Erythroblast (primary cell): ENCODE data around the gene RNF180.

Source experiments
- DNase-seq, 2 experiments: peaks; one replicate each; lab custom pipeline; 2025; lab: John Stamatoyannopoulos, UW
- GATA1 ChIP-seq: IDR thresholded peaks from 2 replicates; pipeline ENCODE4 v1.6.1; 2011; ENCODE audit warnings: low read depth, mild to moderate bottlenecking, control low read depth, low read length, moderate library complexity
- POLR2A ChIP-seq: IDR thresholded peaks from 2 replicates; pipeline ENCODE4 v1.6.1; 2011; ENCODE audit warnings: mild to moderate bottlenecking, low read length

The RNF180 gene, protein sequence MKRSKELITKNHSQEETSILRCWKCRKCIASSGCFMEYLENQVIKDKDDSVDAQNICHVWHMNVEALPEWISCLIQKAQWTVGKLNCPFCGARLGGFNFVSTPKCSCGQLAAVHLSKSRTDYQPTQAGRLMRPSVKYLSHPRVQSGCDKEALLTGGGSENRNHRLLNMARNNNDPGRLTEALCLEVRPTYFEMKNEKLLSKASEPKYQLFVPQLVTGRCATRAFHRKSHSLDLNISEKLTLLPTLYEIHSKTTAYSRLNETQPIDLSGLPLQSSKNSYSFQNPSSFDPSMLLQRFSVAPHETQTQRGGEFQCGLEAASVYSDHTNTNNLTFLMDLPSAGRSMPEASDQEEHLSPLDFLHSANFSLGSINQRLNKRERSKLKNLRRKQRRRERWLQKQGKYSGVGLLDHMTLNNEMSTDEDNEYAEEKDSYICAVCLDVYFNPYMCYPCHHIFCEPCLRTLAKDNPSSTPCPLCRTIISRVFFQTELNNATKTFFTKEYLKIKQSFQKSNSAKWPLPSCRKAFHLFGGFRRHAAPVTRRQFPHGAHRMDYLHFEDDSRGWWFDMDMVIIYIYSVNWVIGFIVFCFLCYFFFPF

DNA sequence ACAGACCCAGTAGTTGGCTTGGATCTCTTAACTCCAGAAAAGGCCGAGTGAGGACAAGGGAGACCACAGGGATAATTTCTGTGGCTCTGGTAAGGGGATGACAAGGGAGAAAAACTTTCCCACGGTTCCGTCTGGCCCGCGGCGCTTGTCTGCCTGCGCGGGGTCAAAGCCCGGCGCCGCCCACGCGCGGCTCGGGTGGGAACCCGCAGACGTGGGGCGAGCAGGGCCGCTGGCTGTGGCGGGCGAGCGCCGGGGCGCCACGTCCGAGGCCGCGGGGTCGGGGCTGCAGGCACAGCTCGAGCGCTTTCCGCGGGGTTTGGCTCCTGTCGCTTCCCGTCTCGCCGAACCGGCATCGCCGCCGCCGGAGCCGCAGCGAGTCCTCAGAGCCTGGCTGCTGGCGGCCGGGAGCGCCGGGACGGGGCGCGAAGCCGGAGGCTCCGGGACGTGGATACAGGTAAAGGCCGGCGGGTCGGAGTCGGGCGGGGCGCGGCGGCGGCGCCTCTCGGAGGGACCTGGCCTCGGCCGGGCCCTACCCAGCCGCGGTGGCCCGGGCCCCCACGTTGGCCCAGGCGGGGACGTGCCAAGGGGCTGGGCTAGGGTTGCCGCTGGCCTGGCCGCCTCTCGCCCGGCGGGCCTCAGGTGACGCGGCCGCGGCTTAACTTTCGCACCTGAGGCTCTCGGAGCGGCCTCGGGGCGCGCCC is at the start of gene RNF180:
Gene RNF180, plus strand, starts transcription at position 344 of the 701 bp plus-strand sequence. CDS start 34,965 bp downstream, outside the sequence.
- DNase-seq, result no peak
- no peak for TF ChIP-seq GATA1
- no peak for TF ChIP-seq POLR2A

DNA sequence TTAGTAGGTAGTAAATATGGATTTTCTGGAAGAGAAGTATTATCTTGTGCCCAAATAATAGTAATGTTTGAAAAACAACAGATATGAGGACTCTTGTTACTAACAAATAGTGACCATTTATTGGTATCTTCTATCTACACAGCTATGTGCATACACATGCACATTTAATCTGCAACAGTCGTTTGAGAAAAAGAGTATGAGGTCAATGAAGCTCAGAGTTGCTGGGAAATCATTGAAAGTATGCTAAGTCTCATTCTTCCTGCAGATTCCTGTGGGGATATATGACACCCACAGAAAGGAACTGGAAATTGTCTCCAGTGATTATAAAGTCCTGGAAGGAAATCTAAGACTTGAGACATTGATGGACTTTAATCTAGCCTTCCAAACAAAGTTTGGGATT is 40.1 kb upstream of the RNF180 start:
- TF ChIP-seq GATA1 (no peak), POLR2A (no peak)

DNA sequence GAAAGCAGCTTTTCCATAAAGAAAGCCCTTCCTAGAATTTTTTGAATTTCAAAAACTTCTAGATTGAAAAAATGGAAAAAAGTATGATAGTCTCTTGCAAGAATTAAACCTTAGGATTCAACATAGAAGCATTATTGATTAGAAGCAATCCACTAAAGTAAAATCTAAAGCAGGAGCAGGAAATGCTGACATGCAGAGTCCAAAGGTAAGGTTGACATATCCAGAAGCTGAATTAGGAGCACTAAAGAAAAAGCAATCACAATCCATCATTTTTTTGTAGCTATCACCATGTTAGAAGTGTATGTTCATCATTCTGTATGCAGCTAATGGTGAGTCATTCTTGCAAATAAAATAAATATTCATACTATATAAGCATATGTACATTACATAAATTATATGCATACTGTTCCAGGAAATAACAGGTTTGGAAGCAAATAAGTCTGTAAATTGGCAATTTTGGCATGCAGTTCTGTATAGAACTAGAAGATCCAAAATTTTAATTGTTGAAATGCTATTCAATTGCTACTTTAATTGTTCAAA is 39.4 kb upstream of the RNF180 start:
- TF ChIP-seq GATA1, result no peak
- TF ChIP-seq POLR2A, result no peak
- DNase-seq, result no peak

More for the DNA sequence above, 40.1 kb upstream of the RNF180 start:
- no peak for DNase-seq

DNA sequence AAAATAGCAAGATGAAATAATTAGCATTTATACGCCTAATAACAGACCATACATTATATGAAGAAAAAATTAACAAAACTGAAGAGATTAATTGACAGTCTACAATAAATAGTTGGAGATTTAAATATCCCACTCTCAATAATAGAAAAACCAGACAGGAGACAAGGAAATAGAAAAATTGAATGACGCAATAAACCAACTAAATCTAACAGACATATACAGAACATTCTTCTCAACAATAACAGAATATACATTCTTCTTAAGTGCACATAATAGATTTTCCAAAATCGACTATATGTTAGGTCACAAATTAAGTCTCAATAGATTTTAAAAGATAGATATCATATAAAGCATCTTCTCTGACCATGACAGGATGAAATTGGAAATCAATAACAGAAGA is 25.6 kb upstream of the RNF180 start:
- TF ChIP-seq POLR2A, result no peak
- TF ChIP-seq GATA1, result no peak
- no peak for DNase-seq

DNA sequence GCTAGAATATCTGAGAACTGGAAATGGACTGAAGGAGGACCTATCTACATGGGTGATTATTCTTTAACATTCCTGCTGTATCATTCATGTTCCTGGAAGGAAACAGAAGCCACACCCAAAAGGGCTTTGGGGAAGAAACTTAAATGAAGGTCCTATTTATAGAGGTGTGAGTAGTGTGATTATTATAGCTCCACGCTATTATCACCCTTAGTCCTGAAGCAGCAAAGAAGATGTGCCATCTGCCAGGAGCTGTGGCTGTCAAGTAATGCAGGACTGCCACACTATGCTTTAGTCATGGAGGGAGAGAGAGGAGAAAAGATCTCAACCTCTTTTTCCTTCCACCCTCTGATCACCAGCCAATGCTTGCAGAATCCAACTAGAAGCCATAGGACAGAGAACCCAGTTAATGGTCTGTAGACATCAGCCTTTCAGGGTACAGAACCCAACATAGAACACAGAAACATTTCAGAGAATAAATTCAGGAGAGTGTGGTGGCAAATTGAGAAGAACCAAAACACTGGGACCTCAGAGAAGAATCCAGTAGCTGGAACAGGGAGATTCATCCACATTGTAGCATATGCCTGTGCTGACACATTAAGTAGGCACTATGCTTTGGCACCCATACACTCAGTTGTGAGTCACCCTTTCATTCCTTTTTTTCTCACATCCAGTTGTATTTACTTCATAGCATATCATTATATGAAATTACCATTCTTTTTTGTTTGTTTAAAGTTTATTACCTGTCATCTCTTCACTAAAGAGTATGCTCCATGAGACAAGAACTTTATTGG is 21.0 kb upstream of the RNF180 start:
- TF ChIP-seq POLR2A (no peak), GATA1 (no peak)

DNA sequence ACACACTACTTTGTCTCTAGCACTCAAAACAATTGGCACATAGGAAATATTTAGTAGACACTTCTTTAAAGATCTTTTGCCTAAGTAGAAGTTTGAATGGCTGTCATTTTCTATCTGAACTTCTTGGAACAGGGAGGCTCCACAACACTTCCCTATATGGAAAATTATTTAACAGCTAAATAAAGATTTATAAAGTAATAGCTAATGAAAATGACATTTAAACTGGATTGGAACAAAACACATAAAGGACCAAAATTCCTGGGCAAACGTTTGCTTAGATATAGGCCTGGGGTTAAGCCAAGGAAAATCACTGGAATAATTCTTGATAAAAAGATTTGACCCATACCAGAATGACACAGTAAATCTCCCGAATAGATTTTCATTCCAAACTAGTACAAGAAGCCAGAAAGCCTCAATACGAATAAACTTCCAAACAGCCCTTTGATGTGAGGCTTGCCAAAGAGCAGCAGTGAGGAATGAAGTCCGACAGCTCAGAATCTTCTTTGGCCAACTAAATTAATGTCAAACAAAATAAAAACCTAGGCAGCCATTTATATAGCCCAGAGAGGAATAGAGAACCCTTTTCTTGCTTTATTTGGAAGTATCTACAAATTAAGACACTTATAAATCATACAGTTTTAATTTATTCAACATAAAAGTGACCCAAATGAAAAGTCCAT is 20.3 kb upstream of the RNF180 start:
- DNase-seq, result no peak
- TF ChIP-seq GATA1 (no peak), POLR2A (no peak)

More for the DNA sequence above, 21.0 kb upstream of the RNF180 start:
- DNase-seq, result no peak

DNA sequence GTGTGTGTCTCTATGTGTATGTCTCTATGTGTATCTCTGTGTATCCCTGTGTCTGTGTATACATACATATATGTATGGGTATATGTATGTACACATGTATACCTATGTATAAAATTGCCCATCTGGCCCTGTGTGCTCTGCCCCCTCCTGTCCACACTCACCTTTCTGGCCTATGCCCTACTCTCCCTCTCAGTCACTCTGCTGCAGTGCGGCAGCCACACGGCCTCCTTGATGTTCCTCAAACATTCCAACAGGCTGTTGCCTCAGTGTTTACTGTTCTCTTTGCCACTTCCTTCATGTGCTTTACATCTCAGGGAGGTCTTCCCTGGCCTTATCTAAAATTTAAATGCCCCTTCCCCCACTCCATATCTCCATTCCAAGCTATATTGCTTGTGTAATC is 18.3 kb upstream of the RNF180 start:
- DNase-seq, result no peak
- TF ChIP-seq POLR2A (no peak), GATA1 (no peak)

DNA sequence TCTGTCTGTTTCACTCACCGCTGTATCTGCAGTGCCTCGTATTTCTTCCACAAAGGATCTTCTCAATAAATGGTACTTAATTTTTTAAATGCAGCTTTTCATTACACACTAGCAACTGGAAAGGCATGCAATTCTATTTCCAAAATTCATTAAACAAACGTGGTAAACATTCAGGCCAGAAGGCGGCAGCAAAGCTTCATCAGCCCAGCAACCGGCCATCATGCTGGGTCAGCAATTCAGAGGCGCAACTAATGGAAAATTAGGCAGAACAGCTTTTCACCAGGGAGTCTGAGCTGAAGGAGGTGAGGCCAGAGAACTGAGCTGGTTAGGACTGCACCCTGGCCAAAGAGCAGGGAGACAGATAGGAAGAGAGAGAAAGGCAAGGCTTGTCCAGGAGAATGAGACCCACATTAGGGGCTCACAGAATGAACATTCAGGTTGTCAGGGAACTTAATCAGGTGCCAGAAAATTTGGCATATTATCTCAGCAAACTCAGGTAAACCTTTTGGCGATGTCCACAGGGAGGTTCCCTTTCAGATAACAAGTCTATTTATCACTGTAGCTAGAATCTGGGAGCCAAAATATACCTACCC is 17.7 kb upstream of the RNF180 start:
- DNase-seq, result peak in 1 of 2 experiments; percentile 27
- no peak for TF ChIP-seq GATA1
- no peak for TF ChIP-seq POLR2A

DNA sequence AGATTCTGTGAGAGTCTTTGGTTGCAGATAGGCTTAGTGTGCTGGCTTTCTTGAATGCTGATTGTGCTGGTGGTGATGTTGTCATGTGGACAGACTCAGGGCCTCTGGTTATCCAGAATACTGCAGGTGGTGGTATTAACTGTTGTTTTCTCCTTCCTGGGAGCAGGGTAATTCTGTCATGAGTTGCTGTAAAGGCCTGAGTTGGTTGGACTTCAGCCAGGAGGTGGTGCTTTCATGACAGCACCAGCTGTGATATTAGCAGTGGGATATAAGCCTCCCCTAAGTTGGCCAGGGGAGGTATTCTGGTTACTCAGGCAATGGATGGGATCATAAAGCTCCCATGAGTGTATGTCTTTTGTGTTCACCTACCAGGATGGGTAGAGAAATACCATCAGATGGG is 16.4 kb upstream of the RNF180 start:
- TF ChIP-seq GATA1 (no peak), POLR2A (no peak)
- no peak for DNase-seq

DNA sequence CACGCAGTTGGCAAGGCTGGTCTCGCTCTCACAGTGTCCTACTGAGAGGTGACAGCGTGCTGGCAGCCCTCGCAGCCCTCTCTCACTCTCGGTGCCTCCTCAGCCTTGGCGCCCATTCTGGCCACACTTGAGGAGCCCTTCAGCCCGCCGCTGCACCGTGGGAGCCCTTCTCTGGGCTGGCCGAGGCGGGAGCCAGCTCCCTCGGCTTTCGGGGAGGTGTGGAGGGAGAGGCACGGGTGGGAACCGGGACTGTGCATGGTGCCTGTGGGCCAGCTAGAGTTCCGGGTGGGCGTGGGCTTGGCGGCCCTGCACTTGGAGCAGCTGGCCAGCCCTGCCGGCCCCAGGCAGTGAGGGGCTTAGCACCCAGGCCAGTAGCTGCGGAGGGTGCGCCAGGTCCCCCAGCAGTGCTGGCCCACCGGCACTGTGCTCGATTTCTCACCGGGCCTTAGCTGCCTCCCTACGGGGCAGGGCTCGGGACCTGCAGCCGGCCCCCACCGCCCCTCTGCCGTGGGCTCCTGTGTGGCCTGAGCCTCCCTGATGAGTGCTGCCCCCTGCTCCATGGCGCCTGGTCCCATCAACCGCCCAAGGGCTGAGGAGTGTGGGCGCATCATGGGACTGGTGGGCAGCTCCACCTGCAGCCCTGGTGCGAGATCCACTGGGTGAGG is 15.7 kb upstream of the RNF180 start:
- no peak for DNase-seq
- TF ChIP-seq GATA1, result no peak
- TF ChIP-seq POLR2A, result no peak

DNA sequence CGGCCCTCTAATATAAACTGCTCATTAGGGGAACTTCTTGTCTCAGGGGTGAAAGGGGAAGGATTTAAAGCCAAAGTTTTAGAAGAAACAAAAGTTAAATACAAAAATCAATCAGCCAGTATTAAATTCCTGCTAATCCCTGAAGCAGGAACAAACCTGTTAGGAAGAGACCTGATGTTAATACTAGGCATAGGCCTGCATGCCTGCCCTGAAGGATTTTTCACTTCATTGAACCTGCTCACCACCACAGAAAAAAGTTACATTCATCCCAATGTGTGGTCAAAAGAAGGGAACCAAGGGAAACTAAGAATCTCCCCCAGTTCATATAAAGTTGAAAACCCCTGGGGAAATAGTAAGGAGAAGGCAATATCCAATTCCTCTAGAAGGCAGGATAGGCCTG is 9.4 kb upstream of the RNF180 start:
- DNase-seq, result no peak
- no peak for TF ChIP-seq GATA1
- TF ChIP-seq POLR2A, result no peak

DNA sequence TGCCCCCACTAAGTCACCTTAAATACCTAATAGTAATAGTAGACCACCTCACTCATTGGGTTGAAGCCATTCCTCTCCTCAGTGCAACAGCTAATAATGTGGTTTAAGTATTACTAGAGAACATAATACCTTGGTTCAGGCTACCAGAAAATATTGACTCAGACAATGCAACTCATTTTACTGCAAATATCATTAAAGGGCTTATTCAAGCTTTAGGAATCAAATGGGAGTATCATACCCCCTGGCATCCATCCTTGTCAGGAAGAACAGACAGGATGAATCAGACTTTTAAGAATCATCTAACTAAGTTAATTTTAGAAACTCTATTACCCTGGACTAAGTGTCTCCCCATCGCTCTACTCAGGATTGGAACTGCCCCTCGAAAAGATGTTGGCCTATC is 6.8 kb upstream of the RNF180 start:
- no peak for DNase-seq
- TF ChIP-seq POLR2A (no peak), GATA1 (no peak)
